Smooth muscle cell (in vitro differentiated cells): ENCODE results near the gene AIPL1. TPM values are rescaled to one million over a fixed set of nuclear protein-coding genes. Genes with fewer than 3 reads are reported as not detected.

ENCODE experiments used
- DNase-seq: peaks from one replicate; lab custom pipeline; 2025; ENCODE audit not compliant: unreplicated experiment; lab: John Stamatoyannopoulos, UW
- H2AFZ ChIP-seq: fragments of 200-600 bp; sonication (generic); 2 replicates; pipeline ENCODE4 v1.6.0; 2016; ENCODE audit warnings: antibody characterized with exemption, low read depth, mild to moderate bottlenecking
- H3F3A ChIP-seq: fragments of 200-600 bp; sonication (generic); 2 replicates; pipeline ENCODE4 v1.6.0; 2017; ENCODE audit warnings: antibody characterized with exemption, low read depth
- H3K27ac ChIP-seq: fragments of 200-600 bp; sonication (generic); 2 replicates; pipeline ENCODE4 v1.5.1; 2016; ENCODE audit warnings: low read depth, mild to moderate bottlenecking
- H3K27me3 ChIP-seq: fragments of 200-600 bp; sonication (generic); 2 replicates; pipeline ENCODE4 v1.6.1; 2016; ENCODE audit warnings: low read depth, mild to moderate bottlenecking
- H3K36me3 ChIP-seq: fragments of 200-600 bp; sonication (generic); 2 replicates; pipeline ENCODE4 v1.5.1; 2016; ENCODE audit warnings: low read depth
- H3K4me1 ChIP-seq: fragments of 200-600 bp; sonication (generic); 2 replicates; pipeline ENCODE4 v1.5.1; 2016; ENCODE audit warnings: low read depth
- H3K4me2 ChIP-seq: fragments of 200-600 bp; sonication (generic); 2 replicates; pipeline ENCODE4 v1.6.0; 2016; ENCODE audit warnings: mild to moderate bottlenecking
- H3K4me3 ChIP-seq: fragments of 200-600 bp; sonication (generic); 2 replicates; pipeline ENCODE4 v1.5.1; 2016; ENCODE audit warnings: mild to moderate bottlenecking
- H3K79me2 ChIP-seq: fragments of 200-600 bp; sonication (generic); 2 replicates; pipeline ENCODE4 v1.6.0; 2016; ENCODE audit warnings: low read depth, mild to moderate bottlenecking
- H3K9ac ChIP-seq: fragments of 200-600 bp; sonication (generic); 2 replicates; pipeline ENCODE4 v1.6.0; 2016; ENCODE audit warnings: low read depth
- H3K9me3 ChIP-seq: fragments of 200-600 bp; sonication (generic); replicated peaks from 2 replicates; pipeline ENCODE4 v1.5.1; 2016; ENCODE audit warnings: low read depth
- H4K20me1 ChIP-seq: fragments of 200-600 bp; sonication (generic); 2 replicates; pipeline ENCODE4 v1.6.0; 2016; ENCODE audit warnings: low read depth
- CTCF ChIP-seq: fragments of 200-600 bp; sonication (generic); IDR thresholded peaks from 2 replicates; pipeline ENCODE4 v1.5.1; 2017; ENCODE audit warnings: borderline replicate concordance, mild to moderate bottlenecking, antibody characterized with exemption; ENCODE audit not compliant: insufficient read depth, poor library complexity, severe bottlenecking
- WGBS: methylation state at CpG from one replicate; pipeline ENCODE4 v1.1.7; 2016; ENCODE audit warnings: low lambda C conversion rate; 5-methylcytosine and 5-hydroxymethylcytosine counted together
- polyA plus RNA-seq: library from polyadenylated mRNA; unstranded; fragments of >200 nt; fragmentation: Nextera tagmentation; extraction: Ambion mirVana; gene quantifications from 2 replicates; pipeline ENCODE4 v1.2.1, GENCODE V29; 2016
- total RNA-seq: library from RNA; depleted of rRNA; stranded (reverse); fragments of >200 nt; gene quantifications from 2 replicates; pipeline ENCODE4 v1.2.3, GENCODE V29; 2014

Gene AIPL1
- total and polyA plus RNA-seq, 2 experiments from 2014 or later: not detected

GRCh38 chr17:6380915-6381438 lies 53.9 kb downstream of the AIPL1 start:
- TF ChIP-seq CTCF: no peak
- H3K4me2 ChIP-seq: no peak overlapping the region
- H3F3A ChIP-seq: no peaks in the 10 kb centered on the region
- no peaks in the 10 kb centered on the region for H3K4me1 ChIP-seq
- H3K27ac ChIP-seq: no peak overlapping the region
- no peaks in the 10 kb centered on the region for H3K79me2 ChIP-seq
- H2AFZ ChIP-seq: no peak overlapping the region
- DNase-seq: no peak
- no peaks in the 10 kb centered on the region for H3K9me3 ChIP-seq
- no peaks in the 10 kb centered on the region for H3K36me3 ChIP-seq
- H3K4me3 ChIP-seq: no peak overlapping the region
- 89% methylated on average over 6 of the region's 6 CpGs for WGBS
- no peaks in the 10 kb centered on the region for H3K27me3 ChIP-seq
- no peaks in the 10 kb centered on the region for H4K20me1 ChIP-seq
- H3K9ac ChIP-seq: no peak overlapping the region

GRCh38 chr17:6377906-6378305 lies 57.0 kb downstream of the AIPL1 start:
- no peaks in the 10 kb centered on the region for H3K9me3 ChIP-seq
- H3K36me3 ChIP-seq: no peaks in the 10 kb centered on the region
- H3K4me3 ChIP-seq: no peak overlapping the region
- no peaks in the 10 kb centered on the region for H3K27me3 ChIP-seq
- H2AFZ ChIP-seq: no peak overlapping the region
- 77% methylated on average over 3 of the region's 3 CpGs for WGBS
- H4K20me1 ChIP-seq: no peaks in the 10 kb centered on the region
- no peak overlapping the region for H3K9ac ChIP-seq
- DNase-seq: no peak
- H3K4me2 ChIP-seq: no peak overlapping the region
- TF ChIP-seq CTCF: no peak
- H3F3A ChIP-seq: no peaks in the 10 kb centered on the region
- H3K27ac ChIP-seq: no peak overlapping the region
- peaks cover 6% of the 10 kb centered on the region for H3K4me1 ChIP-seq
- no peaks in the 10 kb centered on the region for H3K79me2 ChIP-seq

- no peaks in the 10 kb centered on the region for H3F3A ChIP-seq
- H3K4me3 ChIP-seq: no peak overlapping the region
- no peaks in the 10 kb centered on the region for H3K9me3 ChIP-seq
- no peaks in the 10 kb centered on the region for H3K27me3 ChIP-seq
- H3K79me2 ChIP-seq: no peaks in the 10 kb centered on the region
- no peak for TF ChIP-seq CTCF
- no peaks in the 10 kb centered on the region for H4K20me1 ChIP-seq
- no peak for DNase-seq
- H2AFZ ChIP-seq: no peak overlapping the region
- WGBS: 58% methylated on average over 11 of the region's 11 CpGs
- peaks cover 6% of the 10 kb centered on the region for H3K4me1 ChIP-seq
- no peak overlapping the region for H3K4me2 ChIP-seq
- no peak overlapping the region for H3K9ac ChIP-seq
- H3K36me3 ChIP-seq: no peaks in the 10 kb centered on the region
- H3K27ac ChIP-seq: no peak overlapping the region
These were observed 58.0 kb downstream of the AIPL1 start for GRCh38 chr17:6376931-6377361.

GRCh38 chr17:6374761-6375312 lies 60.1 kb downstream of the AIPL1 start:
- Histone ChIP-seq H3K9me3 (no peaks in the 10 kb centered on the region), H2AFZ (no peak overlapping the region), H3K36me3 (no peaks in the 10 kb centered on the region), H4K20me1 (no peaks in the 10 kb centered on the region), H3K9ac (peak overlapping the region; percentile 84), H3K4me2 (peak overlapping the region; percentile 72), H3K27me3 (no peaks in the 10 kb centered on the region), H3K79me2 (no peaks in the 10 kb centered on the region), H3K4me3 (peak overlapping the region; percentile 1), H3F3A (no peaks in the 10 kb centered on the region), H3K27ac (peak overlapping the region; percentile 94), H3K4me1 (peaks cover 6% of the 10 kb centered on the region)
- WGBS: 16% methylated on average over 14 of the region's 14 CpGs
- DNase-seq: no peak
- TF ChIP-seq CTCF: no peak
